HG03196 (cell line): ENCODE measurements around the gene OSTM1.

ENCODE experiments used
- ATAC-seq: cut with Tn5 transposase; IDR thresholded peaks from one replicate; pipeline ENCODE4 v1.9.1; 2021; ENCODE audit not compliant: unreplicated experiment

The OSTM1 gene

DNA sequence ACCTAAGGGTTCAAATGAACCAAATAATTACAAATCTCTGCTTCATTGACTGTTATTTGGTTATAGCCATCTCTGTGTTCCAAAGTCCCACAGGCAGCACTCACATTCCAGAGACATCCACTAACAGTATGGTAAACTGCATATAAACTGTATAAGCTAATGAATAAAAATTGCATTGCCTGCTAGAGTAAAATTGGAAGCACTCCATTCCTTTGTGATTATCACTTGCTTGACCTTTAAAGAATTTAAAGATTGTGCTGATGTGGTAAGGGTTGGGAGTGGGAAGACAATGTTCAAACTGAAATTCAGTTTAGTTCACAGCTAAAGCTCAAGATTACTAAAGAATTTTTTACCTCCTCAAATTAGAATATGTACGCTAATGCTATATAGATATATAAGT, 31.0 kb upstream of the OSTM1 start:
- ATAC-seq = no peak

DNA sequence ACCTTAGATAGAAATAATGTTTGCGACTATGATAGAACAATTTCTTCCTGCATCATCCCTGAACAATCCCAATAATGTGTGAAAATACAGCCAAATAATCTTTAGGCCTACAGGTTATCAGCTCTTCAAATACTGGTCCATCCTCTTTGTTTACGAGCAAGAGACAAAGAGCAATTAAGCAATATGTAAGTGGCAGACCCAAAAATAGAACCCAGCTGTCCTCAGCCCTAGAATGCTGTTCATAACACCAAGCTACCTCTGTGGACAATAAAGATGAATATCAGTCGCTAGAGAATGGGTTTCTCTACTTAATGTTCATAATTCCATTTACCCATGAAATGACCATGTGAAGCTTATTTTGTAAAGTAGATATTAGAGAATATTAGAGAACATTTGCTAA, 28.4 kb upstream of the OSTM1 start:
- ATAC-seq = no peak

DNA sequence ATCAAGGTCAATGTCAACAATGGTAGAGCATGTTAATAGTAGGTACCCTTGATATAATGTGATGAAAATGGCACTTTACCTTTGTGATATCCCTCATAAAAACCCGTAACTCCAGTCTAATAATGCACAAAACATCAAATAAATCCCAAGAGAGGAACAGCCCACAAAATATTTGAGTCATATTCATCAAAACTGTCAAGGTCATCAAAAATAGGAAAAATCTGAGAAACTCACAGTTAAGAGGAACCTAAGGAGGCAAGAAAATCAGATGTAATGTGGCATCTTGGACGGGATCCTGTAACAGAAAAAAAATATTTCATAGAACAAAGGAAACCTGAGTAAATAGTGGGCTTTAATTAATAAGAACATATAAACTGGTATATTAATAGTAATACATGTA, 25.5 kb upstream of the OSTM1 start:
- no peak for ATAC-seq

DNA sequence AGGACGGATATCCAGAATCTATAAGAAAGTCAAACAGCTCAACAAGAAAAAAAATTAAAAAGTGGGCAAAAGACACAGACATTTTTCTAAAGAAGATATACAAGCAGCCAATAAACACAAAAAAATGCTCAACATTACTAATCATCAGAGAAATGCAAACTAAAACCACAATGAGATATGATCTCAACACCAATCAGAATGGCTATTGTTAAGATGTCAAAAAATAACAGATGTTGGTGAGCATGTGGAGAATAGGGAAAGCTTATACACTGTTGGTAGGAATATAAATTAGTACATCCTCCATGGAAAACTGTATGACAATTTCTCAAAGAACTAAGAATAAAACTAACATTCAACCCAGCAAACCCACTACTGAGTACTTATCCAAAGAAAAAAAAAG, 23.3 kb upstream of the OSTM1 start:
- no peak for ATAC-seq

DNA sequence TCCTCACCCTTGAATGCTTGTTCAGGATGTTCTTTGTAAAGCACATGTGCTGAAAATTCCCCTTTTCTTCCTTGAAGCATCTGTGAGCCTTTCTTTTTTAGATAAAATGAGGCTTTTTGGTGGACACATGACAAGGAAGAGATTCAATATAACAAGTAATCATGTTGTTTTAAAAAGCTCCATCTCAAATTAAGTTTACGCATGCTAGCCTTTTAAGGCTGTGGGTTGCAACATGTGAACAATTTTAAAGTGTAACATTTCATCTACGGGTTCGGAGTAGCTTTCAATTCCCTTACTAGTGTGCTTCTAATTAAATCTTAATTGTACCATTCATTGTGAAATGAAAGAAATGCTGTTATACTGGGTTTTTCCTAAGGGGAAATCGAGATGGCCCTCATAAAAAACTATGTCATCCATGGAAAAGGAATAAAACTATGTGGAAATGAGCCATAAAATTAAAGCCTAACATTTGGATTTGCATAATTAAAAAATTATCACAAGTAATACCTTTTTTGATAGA, 19.3 kb upstream of the OSTM1 start:
- ATAC-seq = no peak

DNA sequence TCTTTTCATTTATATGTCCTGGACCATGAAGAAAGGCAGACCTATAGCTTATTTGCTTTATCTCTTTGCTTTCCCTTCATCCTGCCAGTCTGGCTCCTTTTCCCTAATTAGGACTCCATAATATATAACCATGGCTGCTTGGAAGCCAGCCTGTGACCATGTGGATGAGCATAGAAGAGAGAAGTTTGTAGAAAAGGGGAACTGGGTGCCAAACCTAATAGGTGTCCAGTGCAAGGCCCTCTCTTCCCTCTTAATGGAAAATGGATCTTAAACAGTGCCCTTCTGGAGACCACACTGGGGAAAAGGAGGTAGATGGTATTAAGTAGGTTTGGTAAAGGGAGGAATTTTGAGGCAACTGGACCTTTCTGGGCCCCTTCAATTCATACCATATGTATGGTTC, 16.7 kb upstream of the OSTM1 start:
- no peak for ATAC-seq

DNA sequence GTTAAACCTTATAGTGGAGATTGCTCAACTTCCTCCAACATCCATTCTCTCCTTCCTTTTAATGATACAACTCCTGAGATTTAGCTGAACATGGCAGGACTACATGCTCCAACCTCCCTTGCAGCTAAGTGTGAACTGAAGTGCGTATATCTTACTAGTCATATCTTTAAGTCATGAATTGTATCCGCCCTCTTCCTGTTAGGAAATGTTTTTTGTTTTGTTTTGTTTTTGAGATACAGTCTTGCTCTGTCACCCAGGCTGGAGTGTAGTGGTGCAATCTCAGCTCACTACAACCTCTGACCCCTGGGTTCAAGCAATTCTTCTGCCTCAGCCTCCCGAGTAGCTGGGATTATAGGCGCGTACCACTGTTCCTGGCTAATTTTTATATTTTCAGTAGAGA, 8.8 kb upstream of the OSTM1 start:
- ATAC-seq = no peak

DNA sequence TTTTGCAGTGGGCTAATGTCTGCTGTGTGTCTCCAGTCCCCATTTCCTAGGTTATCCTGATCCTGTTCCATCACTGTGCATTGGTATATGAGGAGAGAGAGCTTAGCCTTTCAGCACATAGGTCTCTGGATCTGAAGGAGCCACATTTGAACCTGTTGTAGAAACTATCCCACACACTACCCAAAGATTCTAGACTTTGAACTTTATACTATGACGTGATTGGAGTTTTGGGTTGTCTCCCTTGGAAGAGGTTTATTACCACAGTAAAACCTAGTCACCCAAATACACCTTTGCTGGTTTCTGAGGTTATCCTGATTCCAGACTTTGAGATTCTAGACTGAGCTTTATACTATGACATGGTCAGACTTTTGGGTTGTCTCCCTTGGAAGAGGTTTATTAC, 8.0 kb upstream of the OSTM1 start:
- no peak for ATAC-seq

DNA sequence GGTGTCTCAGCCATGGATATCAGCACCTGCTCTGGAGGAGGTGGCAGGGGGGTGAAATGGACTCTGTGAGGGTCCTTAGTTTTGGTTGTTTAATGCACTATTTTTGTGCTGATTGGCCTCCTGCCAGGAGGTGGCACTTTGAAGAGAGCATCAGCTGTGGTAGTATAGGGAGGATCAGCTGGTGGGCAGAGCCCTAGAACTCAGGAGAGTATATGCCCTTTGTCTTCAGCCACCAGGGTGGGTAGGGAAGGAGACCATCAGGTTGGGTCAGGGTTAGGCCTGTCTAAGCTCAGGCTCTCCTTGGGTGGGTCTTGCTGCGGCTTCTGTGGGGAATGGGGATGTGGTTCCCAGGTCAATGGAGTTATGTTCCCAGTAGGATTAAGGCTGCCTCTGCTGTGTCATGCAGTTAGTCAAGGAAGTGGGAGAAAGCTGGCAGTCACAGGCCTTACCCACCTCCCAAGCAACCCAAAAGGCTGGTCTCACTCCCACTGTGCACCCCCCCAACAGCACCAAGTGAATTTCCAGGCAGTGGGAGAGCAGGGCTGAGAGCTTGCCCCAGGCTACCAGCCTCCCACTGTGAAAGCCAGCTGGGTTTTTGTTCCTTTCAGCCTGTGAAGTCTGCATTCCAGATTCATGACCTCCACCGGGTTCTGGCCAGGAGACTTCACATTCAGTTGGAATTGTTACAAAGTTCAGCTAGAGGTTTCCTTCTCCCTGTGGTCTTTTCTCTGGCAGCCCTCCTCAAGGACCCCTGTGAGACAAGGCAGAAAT, 5.7 kb upstream of the OSTM1 start:
- ATAC-seq = no peak

DNA sequence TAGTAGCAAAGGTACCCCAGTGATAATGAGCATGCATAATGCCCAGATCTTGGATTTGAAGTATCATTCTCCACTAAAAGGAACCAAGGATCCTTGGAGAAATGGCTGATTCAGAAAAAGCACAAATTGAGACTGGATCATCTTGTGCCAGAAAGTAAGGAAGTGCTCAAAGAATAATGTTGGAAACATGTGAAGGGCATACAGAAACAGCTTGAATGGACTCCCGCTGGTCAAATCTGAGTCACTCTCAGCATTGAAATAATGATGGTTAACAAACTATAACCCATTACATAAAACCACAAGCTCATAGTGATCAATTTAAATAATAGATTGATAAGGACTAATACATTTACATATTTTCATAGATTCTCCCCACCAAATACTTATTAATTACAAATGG, 3.6 kb upstream of the OSTM1 start:
- ATAC-seq = no peak

DNA sequence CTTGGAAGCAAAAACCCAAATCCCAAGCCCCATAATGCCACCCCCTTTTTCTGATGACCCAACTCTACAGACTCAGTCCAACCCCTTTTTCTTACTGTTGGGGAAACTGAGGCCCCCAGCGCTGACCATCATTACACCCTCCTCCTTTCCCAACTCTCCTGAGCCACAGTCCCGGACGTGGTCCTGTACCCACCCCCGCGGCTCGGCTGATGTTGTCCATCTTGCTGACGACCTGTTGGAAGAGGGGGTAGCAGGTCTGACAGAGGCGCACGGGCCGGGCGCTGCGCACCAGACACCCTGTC, 533 bp downstream of the OSTM1 start:
- peak; percentile 25 for ATAC-seq

DNA sequence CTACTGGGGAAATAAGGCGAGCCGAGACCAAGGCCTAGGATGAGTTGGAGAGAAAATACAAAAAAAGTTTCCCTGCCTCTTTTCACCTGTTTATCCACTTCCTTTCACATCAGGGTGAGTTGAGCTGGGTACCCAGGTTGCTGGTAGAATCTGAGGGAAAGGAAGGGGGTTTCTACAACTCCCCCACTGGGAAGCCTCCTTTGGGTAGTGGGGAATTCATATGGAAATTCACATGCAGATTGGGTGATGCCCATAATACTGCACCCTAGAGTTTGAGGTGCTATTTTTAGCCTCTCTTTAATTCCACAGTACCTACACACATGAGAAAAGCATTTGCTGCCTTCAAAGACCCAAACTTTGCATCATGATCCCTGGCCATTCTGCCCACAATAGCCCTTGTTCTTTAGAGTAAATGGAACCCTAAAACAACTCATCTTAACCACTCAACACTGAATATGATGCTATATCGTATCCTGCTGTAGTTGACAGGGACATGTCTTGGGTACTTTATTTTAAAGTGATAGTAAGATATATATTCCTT, 2.7 kb downstream of the OSTM1 start:
- ATAC-seq = no peak

DNA sequence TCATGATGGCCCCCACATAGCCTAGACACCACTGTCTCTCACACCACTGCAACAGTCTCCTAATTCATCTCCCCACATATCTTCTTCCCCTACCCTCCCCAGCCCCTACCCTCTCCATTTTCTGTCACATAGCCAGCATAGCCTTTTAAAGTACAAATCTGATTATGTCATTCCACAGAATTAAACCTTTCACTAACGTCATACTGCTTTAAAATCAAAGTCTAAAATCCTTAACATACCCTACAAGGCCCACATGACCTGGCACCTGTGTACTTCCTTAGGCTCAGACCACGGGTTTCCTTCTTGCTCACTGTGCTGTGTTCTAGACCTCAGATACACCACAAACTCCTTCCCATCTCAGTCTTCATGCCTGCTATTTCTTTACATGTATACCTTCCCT, 5.9 kb downstream of the OSTM1 start:
- no peak for ATAC-seq

DNA sequence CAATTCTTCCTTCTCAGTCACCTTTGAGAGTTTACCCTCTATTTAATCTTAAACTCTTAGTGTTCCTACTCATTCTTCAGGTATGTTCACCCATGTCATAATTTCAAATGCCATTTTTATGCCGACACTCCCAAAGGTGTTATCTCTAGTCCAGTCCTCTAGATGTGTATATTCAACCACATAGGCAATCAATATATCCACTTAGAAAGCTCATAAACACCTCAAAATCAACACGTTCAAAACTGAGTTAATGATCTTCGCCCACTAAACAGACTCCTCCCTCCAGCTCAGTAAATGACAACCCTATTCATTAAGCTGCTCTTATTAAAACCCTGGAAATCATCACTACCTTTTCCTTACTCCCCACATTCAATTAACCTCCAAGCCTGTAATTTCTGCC, 6.4 kb downstream of the OSTM1 start:
- no peak for ATAC-seq

DNA sequence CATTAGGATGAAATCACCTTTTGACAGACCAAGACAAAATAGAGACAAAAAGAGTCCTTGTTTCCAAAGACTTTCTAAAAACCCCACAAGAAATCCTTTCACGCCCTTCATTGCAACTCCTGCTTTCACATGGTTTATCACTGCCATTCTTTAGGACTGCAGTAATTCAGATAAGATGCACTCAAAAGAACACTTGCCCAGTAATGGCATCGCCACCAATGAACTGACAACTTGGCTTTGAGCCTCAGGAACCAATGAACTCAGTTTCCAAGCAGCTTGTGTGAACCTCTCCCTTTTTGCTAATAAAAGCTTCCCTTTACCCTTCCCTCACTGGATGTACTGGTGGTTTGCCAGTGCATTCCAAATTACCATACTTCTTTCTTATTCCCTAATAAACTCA, 21.8 kb downstream of the OSTM1 start:
- ATAC-seq = no peak

DNA sequence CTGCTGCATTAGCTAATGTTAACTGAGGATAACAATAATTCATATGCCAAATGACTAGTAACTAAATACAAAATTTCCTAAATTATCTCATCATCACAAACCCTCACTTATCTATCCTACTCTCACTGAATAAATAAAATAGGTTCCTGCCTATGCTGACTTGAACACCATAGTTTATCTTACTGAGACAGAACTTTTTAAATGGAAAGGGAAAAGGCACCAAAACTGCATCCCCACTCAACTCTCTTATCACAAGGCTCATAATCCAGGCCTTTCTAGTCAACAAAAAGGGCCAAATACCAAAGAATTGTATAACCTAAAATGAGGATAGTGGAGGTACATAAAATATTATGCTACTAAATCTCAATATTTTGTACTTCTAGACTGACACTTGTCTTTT, 23.1 kb downstream of the OSTM1 start:
- ATAC-seq = no peak

DNA sequence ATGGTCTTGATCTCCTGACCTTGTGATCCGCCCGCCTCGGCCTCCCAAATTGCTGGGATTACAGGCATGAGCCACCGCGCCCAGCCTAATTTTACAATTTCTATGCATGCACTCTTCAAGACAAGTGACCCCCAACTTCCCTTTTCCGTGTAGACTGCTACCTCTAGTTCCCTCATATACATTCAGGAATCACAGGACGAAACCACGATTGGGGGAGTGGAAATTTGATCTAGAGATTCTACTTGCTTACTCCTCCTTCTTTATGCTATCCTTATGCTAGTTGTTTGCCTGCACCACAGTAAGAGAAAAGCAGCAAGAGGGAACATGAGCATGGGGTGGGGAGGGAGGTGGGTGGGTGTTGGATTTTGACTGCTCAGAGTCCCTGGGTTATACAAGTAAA, 34.9 kb downstream of the OSTM1 start:
- ATAC-seq = no peak

DNA sequence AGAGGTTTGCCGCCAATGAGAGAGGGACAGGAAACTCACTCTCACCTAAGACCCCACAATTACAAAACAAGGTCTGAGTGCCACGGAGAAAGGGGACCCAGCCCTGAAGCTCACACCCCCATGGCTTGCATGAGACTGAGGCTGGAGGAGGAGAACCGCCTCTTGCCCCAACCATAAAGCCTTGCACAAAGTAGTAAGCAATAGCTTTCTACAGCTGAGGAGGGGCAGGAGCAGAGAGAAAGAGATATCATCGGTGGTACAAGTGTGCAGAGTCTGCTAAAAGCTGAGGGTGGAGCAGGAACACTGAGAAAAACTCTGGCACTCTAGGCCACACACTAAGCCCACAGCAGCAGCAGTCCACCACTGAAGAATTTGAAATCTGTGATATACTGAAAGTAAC, 37.7 kb downstream of the OSTM1 start:
- no peak for ATAC-seq

DNA sequence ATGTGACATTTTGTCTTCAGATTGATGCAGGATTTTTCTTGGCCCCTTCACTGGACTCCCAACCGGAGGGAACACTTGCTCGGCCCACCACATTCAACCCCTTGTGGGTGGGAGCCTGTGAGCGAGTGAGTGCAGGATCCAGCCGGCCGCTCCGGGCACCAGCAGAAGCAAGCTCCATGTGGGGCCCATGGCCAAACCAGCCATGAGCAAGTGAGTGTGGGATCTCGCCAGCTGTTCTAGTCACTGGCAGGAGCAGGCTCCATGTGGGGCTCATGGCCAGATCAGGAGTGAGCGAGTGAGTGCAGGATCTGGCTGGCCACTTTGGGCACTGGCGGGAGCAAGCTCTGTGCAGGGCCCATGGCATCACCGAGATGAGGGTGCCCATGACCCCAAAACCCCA, 42.6 kb downstream of the OSTM1 start:
- no peak for ATAC-seq

DNA sequence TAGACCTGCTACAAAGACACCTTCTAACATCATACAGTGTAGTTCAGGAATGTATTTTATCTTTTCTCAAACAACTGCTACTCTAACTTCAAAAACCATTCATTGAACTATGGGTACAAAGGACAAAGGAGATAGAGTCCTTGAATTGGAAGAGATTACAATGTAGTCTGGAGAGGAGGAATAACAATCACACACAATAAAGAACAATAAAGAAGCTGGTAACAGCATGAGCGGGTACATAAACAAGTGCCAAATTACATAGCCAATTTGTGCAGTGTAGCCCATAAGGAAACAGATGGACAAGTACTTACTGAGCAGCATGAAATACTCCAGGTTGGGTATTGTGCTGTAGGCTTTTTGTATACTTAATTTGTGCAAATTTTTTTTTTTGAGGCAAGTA, 44.3 kb downstream of the OSTM1 start:
- no peak for ATAC-seq

DNA sequence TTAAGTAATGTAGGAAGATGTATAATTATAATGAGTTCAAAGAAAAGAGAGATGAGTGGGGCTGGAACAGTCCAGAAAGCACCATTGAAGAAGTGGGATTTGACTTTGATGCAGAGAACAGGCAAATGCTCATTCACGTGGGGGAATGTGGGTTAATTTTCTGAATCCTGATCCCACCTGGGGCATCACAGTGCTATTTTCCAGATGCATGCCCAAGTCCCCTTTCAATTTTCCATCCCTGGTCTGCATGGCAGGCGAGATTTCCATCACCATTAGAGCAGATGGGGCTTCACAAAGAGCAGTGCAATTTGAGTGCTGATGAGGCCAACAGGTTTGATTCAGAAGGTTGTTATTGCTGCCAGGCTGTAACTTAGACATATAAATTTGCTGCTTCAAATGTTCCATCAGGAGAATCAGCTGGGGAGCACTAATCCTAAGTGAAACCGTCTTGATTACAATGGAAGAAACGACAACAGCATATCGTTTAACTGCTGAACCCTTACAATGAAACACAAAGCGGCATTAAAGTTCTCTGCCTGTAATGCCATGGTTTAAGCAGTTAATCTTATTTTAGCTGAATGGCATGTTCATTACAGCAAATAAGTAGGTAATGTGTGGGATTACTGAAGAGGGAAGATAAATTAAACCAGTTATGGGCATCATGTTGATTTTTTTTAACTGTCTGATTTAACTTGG, 45.2 kb downstream of the OSTM1 start:
- no peak for ATAC-seq

DNA sequence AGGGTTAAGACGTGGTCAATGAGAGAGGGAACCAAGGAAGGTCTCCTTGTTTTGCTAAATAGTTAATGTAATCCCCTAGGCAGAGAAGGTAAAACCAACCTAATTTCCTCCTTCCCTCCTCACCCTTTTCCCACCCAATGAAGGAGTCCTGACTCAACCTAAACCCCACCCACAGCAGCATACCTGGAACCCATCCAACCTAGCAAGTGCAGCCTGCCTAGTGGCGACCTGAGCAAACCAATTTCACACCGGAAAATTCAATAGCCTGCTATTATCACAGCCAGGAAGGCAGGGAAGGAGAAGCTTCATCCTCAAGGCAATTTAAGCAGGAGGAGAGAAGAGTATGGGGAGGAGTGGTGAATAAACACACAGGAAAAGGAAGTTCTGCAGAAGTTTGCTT, 46.9 kb downstream of the OSTM1 start:
- ATAC-seq = no peak

DNA sequence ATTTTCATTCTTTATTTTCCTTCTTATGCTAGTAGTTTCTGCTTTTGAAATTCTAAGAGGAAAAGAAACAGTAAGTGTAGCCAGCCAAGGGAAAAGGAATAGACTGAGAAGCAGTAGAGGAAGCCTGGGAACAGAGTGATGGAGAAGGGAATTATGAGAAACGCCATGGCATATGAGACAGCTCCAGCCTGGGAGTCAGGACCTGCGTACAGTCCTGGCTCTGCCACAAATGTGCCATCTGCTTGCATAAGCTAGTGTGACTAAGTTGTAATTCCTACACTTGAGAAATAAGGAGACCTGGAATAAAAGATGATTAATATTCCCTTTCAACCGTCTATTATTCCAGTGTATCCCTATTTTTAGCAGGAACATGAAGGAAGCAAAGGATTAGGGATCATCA, 47.5 kb downstream of the OSTM1 start:
- no peak for ATAC-seq
